Measurements from ENCODE around the gene KPNA3. TPM values are rescaled to one million over a fixed set of nuclear protein-coding genes. Genes with fewer than 3 reads are reported as not detected.

KPNA3 gene
- polyA plus RNA-seq, 1 donor from 2014 or later = 41.7 TPM

DNA sequence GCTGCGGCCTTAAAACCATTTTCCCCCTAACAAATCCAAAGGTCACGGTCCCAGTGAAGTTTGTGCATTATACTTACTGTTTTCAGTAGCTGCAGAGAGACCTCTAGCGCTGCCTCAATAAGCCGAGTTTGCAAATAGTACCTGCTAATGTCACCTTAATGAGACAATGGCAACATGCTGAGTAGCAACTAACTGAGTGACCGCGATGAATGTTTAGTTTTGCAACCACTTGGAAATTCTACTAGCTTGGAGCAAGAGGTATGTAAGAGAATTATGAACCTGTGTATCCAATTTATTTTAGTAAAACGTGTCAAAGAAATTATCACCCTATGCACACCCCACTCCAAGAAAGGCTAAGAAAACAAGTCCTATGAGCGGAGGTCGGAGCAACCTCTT is 1.2 kb downstream of the KPNA3 start:
- H3K79me2 ChIP-seq (replicated peaks; ENCODE audit: insufficient read depth, low read length) = peaks cover 52% of the 10 kb centered on the region
- H3K4me2 ChIP-seq (ENCODE audit: low read length) = peak overlapping the region; percentile 99
- H3K9me3 ChIP-seq (ENCODE audit: low read length) = no peaks in the 10 kb centered on the region
- peaks cover 4% of the 10 kb centered on the region for H3K36me3 ChIP-seq (ENCODE audit: insufficient read depth, low read length)
- no peaks in the 10 kb centered on the region for H3K27me3 ChIP-seq (ENCODE audit: insufficient read depth, low read depth, low read length)
- peak overlapping the region; percentile 90 for H3K9ac ChIP-seq (ENCODE audit: low read length)
- H2AFZ ChIP-seq (ENCODE audit: low read depth, low read length) = peak overlapping the region; percentile 60
- H3K27ac ChIP-seq (ENCODE audit: low read length) = peak overlapping the region; percentile 92
- peak overlapping the region; percentile 92 for H3K4me3 ChIP-seq (ENCODE audit: low read length)
- H3F3A ChIP-seq (ENCODE audit: insufficient read depth, low read length, poor library complexity, severe bottlenecking) = no peaks in the 10 kb centered on the region
- no peaks in the 10 kb centered on the region for H3K9me2 ChIP-seq (ENCODE audit: insufficient read depth, low read length)
- peak; percentile 24 for TF ChIP-seq SMC3 (conservative IDR thresholded peaks at IDR 0.05; ENCODE audit: poor library complexity)
- TF ChIP-seq MXI1 (conservative IDR thresholded peaks at IDR 0.05; ENCODE audit: poor library complexity, severe bottlenecking) = no peak
- TF ChIP-seq, protein P1, sequence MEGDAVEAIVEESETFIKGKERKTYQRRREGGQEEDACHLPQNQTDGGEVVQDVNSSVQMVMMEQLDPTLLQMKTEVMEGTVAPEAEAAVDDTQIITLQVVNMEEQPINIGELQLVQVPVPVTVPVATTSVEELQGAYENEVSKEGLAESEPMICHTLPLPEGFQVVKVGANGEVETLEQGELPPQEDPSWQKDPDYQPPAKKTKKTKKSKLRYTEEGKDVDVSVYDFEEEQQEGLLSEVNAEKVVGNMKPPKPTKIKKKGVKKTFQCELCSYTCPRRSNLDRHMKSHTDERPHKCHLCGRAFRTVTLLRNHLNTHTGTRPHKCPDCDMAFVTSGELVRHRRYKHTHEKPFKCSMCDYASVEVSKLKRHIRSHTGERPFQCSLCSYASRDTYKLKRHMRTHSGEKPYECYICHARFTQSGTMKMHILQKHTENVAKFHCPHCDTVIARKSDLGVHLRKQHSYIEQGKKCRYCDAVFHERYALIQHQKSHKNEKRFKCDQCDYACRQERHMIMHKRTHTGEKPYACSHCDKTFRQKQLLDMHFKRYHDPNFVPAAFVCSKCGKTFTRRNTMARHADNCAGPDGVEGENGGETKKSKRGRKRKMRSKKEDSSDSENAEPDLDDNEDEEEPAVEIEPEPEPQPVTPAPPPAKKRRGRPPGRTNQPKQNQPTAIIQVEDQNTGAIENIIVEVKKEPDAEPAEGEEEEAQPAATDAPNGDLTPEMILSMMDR (IDR thresholded peaks at IDR 0.05; ENCODE audit: poor library complexity, severe bottlenecking) = no peak
- peak; percentile 31 for TF ChIP-seq RAD21 (conservative IDR thresholded peaks at IDR 0.05)
- no peak for TF ChIP-seq TAF1 (IDR thresholded peaks at IDR 0.05; ENCODE audit: low read depth)
- TF ChIP-seq, protein P2, sequence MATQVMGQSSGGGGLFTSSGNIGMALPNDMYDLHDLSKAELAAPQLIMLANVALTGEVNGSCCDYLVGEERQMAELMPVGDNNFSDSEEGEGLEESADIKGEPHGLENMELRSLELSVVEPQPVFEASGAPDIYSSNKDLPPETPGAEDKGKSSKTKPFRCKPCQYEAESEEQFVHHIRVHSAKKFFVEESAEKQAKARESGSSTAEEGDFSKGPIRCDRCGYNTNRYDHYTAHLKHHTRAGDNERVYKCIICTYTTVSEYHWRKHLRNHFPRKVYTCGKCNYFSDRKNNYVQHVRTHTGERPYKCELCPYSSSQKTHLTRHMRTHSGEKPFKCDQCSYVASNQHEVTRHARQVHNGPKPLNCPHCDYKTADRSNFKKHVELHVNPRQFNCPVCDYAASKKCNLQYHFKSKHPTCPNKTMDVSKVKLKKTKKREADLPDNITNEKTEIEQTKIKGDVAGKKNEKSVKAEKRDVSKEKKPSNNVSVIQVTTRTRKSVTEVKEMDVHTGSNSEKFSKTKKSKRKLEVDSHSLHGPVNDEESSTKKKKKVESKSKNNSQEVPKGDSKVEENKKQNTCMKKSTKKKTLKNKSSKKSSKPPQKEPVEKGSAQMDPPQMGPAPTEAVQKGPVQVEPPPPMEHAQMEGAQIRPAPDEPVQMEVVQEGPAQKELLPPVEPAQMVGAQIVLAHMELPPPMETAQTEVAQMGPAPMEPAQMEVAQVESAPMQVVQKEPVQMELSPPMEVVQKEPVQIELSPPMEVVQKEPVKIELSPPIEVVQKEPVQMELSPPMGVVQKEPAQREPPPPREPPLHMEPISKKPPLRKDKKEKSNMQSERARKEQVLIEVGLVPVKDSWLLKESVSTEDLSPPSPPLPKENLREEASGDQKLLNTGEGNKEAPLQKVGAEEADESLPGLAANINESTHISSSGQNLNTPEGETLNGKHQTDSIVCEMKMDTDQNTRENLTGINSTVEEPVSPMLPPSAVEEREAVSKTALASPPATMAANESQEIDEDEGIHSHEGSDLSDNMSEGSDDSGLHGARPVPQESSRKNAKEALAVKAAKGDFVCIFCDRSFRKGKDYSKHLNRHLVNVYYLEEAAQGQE (IDR thresholded peaks at IDR 0.05; ENCODE audit: borderline replicate concordance) = no peak
- TF ChIP-seq POLR2AphosphoS5 (IDR thresholded peaks at IDR 0.05) = no peak
- no peak for TF ChIP-seq EZH2 (IDR thresholded peaks at IDR 0.05; ENCODE audit: borderline replicate concordance, insufficient read depth, low read length, poor library complexity, severe bottlenecking)
- no peak for TF ChIP-seq EP300 (conservative IDR thresholded peaks at IDR 0.05; ENCODE audit: poor library complexity, severe bottlenecking)
- no peaks in the 10 kb centered on the region for H4K20me1 ChIP-seq (ENCODE audit: insufficient read depth)

DNA sequence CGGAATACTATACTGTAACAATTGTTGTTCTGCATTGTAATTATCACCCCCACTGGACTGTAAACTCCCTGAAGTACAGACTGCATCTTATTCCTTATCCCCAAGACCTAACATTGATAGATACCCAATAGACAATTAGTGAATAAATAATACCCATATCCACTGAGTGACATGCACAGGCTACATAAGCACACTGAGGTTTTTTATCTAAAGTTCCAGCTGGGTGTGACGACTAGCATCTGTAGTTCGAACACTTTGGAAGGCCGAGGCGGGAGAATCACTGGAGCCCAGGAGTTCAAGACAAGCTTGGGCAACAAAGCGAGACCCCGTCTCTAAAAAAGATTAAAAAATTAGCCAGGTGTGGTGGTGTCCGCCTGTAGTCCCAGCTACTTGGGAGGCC is 2.5 kb downstream of the KPNA3 start:
- Histone ChIP-seq H3K9me2 (ENCODE audit: insufficient read depth, low read length) (no peaks in the 10 kb centered on the region), H3K27ac (ENCODE audit: low read length) (no peak overlapping the region), H3K9me3 (ENCODE audit: low read length) (no peaks in the 10 kb centered on the region), H3K9ac (ENCODE audit: low read length) (no peak overlapping the region), H3K27me3 (ENCODE audit: insufficient read depth, low read depth, low read length) (no peaks in the 10 kb centered on the region), H2AFZ (ENCODE audit: low read depth, low read length) (no peak overlapping the region), H3K4me2 (ENCODE audit: low read length) (peak overlapping the region; percentile 99), H3K4me3 (ENCODE audit: low read length) (peak overlapping the region; percentile 92), H3K36me3 (ENCODE audit: insufficient read depth, low read length) (peaks cover 4% of the 10 kb centered on the region), H3K79me2 (replicated peaks; ENCODE audit: insufficient read depth, low read length) (peaks cover 66% of the 10 kb centered on the region), H4K20me1 (ENCODE audit: insufficient read depth) (no peaks in the 10 kb centered on the region), H3F3A (ENCODE audit: insufficient read depth, low read length, poor library complexity, severe bottlenecking) (peaks cover 3% of the 10 kb centered on the region)
- no peak for TF ChIP-seq RAD21 (conservative IDR thresholded peaks at IDR 0.05)
- TF ChIP-seq MXI1 (conservative IDR thresholded peaks at IDR 0.05; ENCODE audit: poor library complexity, severe bottlenecking) = no peak
- TF ChIP-seq, protein P1 (IDR thresholded peaks at IDR 0.05; ENCODE audit: poor library complexity, severe bottlenecking) = no peak
- no peak for TF ChIP-seq SMC3 (conservative IDR thresholded peaks at IDR 0.05; ENCODE audit: poor library complexity)
- no peak for TF ChIP-seq TAF1 (IDR thresholded peaks at IDR 0.05; ENCODE audit: low read depth)
- no peak for TF ChIP-seq POLR2AphosphoS5 (IDR thresholded peaks at IDR 0.05)
- TF ChIP-seq EZH2 (IDR thresholded peaks at IDR 0.05; ENCODE audit: borderline replicate concordance, insufficient read depth, low read length, poor library complexity, severe bottlenecking) = no peak
- no peak for TF ChIP-seq EP300 (conservative IDR thresholded peaks at IDR 0.05; ENCODE audit: poor library complexity, severe bottlenecking)
- TF ChIP-seq, protein P2 (IDR thresholded peaks at IDR 0.05; ENCODE audit: borderline replicate concordance) = no peak
